Jurkat, Clone E6-1 (cell line): ENCODE results near the gene HOOK1.
"Not testable (repeated sequence)": the region's sequence is repeated elsewhere in the genome, so short reads cannot be mapped to it uniquely, and the experiment has no call there.

Experiments
- DNase-seq: peaks from one replicate; pipeline ENCODE4 v3.0.0-alpha.2; 2011; ENCODE audit warnings: low read depth, low spot score
- H3K4me3 ChIP-seq: 2 replicates; pipeline ENCODE4 v1.5.1; 2011; ENCODE audit warnings: mild to moderate bottlenecking, low read length, control low read depth, moderate library complexity

The HOOK1 gene

GRCh38 chr1:59921258-59921899 is 106.6 kb downstream of the HOOK1 start:
- H3K4me3 ChIP-seq, DNase-seq: not testable (repeated sequence)

GRCh38 chr1:59924653-59925052 is 109.9 kb downstream of the HOOK1 start:
- H3K4me3 ChIP-seq = no peak overlapping the region
- DNase-seq = no peak
